ENCODE data around the gene ZDHHC17. TPM values are rescaled to one million over a fixed set of nuclear protein-coding genes. Genes with fewer than 3 reads are reported as not detected.

The ZDHHC17 gene
- total and polyA plus RNA-seq, 4 donors: 5.4 to 52.2 (median 35.1) TPM

DNA sequence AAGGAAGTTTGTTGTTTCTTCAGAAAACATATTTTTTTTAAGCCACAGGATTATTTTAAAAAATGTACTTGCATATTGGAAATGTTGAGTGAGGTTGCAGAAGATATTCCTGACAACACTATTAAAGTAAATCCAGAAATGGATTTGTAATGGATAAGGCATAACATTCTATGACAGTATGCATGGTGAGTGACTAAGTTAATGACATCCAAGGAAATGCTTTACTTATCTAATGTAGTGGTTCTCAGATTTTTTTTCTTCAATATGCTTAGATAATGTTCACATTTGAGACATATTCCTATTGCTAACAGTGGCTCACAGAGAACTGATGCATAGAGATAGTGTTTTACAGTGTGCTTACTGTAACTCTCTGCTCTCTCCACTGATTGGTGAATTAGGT is 49.4 kb downstream of the ZDHHC17 start:
- no peaks in the 10 kb centered on the region for H3K9me3 ChIP-seq (ENCODE audit: control insufficient read depth, low read length)
- H3K4me3 ChIP-seq (ENCODE audit: low read length in 2 of 2): no peak overlapping the region
- H3K36me3 ChIP-seq (ENCODE audit: control insufficient read depth in 1 of 2, insufficient read depth in 2 of 2, low read length in 1 of 2): no peaks in the 10 kb centered on the region
- no peak overlapping the region for H3K27ac ChIP-seq (ENCODE audit: low read depth in 1 of 2, low read length in 2 of 2)
- intact Hi-C loops (cut with DNase I): no loop called here
- H3K27me3 ChIP-seq (ENCODE audit: control insufficient read depth in 1 of 2, insufficient read depth in 2 of 2, low read length in 1 of 2): no peaks in the 10 kb centered on the region
- DNase-seq (no peak), ATAC-seq (ENCODE audit: low FRiP score) (no peak)
- H3K4me1 ChIP-seq (ENCODE audit: control insufficient read depth in 1 of 2, insufficient read depth in 2 of 2, low read length in 2 of 2): no peaks in the 10 kb centered on the region

- no peaks in the 10 kb centered on the region for H3K4me1 ChIP-seq (ENCODE audit: control insufficient read depth in 1 of 2, insufficient read depth in 2 of 2, low read length in 2 of 2)
- intact Hi-C loops (cut with DNase I): no loop called here
- ATAC-seq (ENCODE audit: low FRiP score): no peak
- WGBS, 2 donors: 91 to 92% methylated on average over 4 of the region's 4 CpGs
- no peak overlapping the region for H3K4me3 ChIP-seq (ENCODE audit: low read length in 2 of 2)
- H3K27ac ChIP-seq (ENCODE audit: low read depth in 1 of 2, low read length in 2 of 2): no peak overlapping the region
- H3K27me3 ChIP-seq (ENCODE audit: control insufficient read depth in 1 of 2, insufficient read depth in 2 of 2, low read length in 1 of 2): no peaks in the 10 kb centered on the region
- H3K9me3 ChIP-seq (ENCODE audit: control insufficient read depth, low read length): no peaks in the 10 kb centered on the region
- H3K36me3 ChIP-seq (ENCODE audit: control insufficient read depth in 1 of 2, insufficient read depth in 2 of 2, low read length in 1 of 2): no peaks in the 10 kb centered on the region
- no peak for DNase-seq
Observed at GRCh38 chr12:76813972-76814371, 50.1 kb downstream of the ZDHHC17 start.

- WGBS, 2 donors: 11 to 13% methylated on average over 2 of the region's 2 CpGs
- intact Hi-C loops (cut with DNase I): loop anchor here (10.0 kb wide), 1 partner anchor 184 kb away; no protein-coding TSS in a partner anchor
- no peak overlapping the region for H3K27ac ChIP-seq (ENCODE audit: low read depth in 1 of 2, low read length in 2 of 2)
- no peak overlapping the region for H3K4me3 ChIP-seq (ENCODE audit: low read length in 2 of 2)
- no peaks in the 10 kb centered on the region for H3K27me3 ChIP-seq (ENCODE audit: control insufficient read depth in 1 of 2, insufficient read depth in 2 of 2, low read length in 1 of 2)
- DNase-seq (peak in 1 of 2 donors; percentile 42), ATAC-seq (ENCODE audit: low FRiP score) (no peak)
- no peaks in the 10 kb centered on the region for H3K9me3 ChIP-seq (ENCODE audit: control insufficient read depth, low read length)
- no peaks in the 10 kb centered on the region for H3K36me3 ChIP-seq (ENCODE audit: control insufficient read depth in 1 of 2, insufficient read depth in 2 of 2, low read length in 1 of 2)
- H3K4me1 ChIP-seq (ENCODE audit: control insufficient read depth in 1 of 2, insufficient read depth in 2 of 2, low read length in 2 of 2): no peaks in the 10 kb centered on the region
Observed at GRCh38 chr12:76820888-76821482, 57.1 kb downstream of the ZDHHC17 start.

GRCh38 chr12:76830436-76830835 is 66.5 kb downstream of the ZDHHC17 start:
- Histone ChIP-seq H3K27ac (ENCODE audit: low read depth in 1 of 2, low read length in 2 of 2) (no peak overlapping the region), H3K9me3 (ENCODE audit: control insufficient read depth, low read length) (no peaks in the 10 kb centered on the region), H3K27me3 (ENCODE audit: control insufficient read depth in 1 of 2, insufficient read depth in 2 of 2, low read length in 1 of 2) (no peaks in the 10 kb centered on the region), H3K36me3 (ENCODE audit: control insufficient read depth in 1 of 2, insufficient read depth in 2 of 2, low read length in 1 of 2) (no peaks in the 10 kb centered on the region), H3K4me3 (ENCODE audit: low read length in 2 of 2) (no peak overlapping the region), H3K4me1 (ENCODE audit: control insufficient read depth in 1 of 2, insufficient read depth in 2 of 2, low read length in 2 of 2) (no peaks in the 10 kb centered on the region)
- intact Hi-C loops (cut with DNase I): no loop called here
- DNase-seq (no peak), ATAC-seq (ENCODE audit: low FRiP score) (no peak)

DNA sequence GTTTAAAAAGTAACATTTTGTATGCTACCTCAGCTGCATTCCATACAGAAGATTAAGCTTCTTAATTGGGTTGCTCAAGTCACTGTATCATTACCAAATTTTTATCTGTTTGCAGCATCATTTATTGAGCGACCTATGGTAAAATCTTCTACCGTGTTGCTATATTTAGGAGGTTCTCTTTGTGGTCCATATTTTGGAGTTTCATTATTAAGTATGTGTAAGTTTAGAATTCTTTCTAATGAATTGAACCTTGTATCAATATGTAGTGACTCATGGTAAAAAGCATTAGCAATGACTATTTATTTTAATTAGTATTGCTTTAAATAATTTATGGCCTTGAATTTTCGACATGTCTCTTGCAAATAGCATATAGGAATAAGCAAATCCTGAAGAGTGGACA is 72.7 kb downstream of the ZDHHC17 start:
- WGBS, 2 donors: 78 to 82% methylated on average over 3 of the region's 3 CpGs
- Histone ChIP-seq H3K4me3 (ENCODE audit: low read length in 2 of 2) (no peak overlapping the region), H3K36me3 (ENCODE audit: control insufficient read depth in 1 of 2, insufficient read depth in 2 of 2, low read length in 1 of 2) (peaks cover 0 to 2% of the 10 kb centered on the region in 2 donors), H3K9me3 (ENCODE audit: control insufficient read depth, low read length) (no peaks in the 10 kb centered on the region), H3K4me1 (ENCODE audit: control insufficient read depth in 1 of 2, insufficient read depth in 2 of 2, low read length in 2 of 2) (no peaks in the 10 kb centered on the region), H3K27ac (ENCODE audit: low read depth in 1 of 2, low read length in 2 of 2) (no peak overlapping the region), H3K27me3 (ENCODE audit: control insufficient read depth in 1 of 2, insufficient read depth in 2 of 2, low read length in 1 of 2) (no peaks in the 10 kb centered on the region)
- ATAC-seq (ENCODE audit: low FRiP score) (no peak), DNase-seq (no peak)
- intact Hi-C loops (cut with DNase I): no loop called here

DNA sequence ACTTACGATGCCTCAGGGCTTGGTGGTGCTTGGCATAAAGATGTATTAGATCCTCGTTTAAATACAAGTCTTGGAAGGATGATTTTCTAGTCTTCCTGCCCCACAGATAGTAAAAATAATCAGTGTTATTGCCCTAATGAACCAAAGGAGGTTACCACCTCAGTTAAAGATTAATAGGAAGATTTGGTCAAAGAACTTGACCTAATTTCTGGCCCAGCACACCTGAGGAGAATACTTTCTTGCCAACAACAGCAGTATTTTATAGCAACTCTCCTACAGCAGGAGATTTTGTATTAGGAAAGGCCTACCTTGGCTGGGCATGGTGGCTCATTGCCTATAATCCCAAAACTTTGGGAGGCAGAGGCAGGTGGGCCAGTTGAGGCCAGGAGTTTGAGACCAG is 83.3 kb downstream of the ZDHHC17 start:
- intact Hi-C loops (cut with DNase I): no loop called here
- no peak for ATAC-seq (ENCODE audit: low FRiP score)
- no peak for DNase-seq
- WGBS, 2 donors: 83 to 86% methylated on average over 2 of the region's 2 CpGs
- H3K4me3 ChIP-seq (ENCODE audit: low read length in 2 of 2): no peak overlapping the region
- no peaks in the 10 kb centered on the region for H3K9me3 ChIP-seq (ENCODE audit: control insufficient read depth, low read length)
- H3K27me3 ChIP-seq (ENCODE audit: control insufficient read depth in 1 of 2, insufficient read depth in 2 of 2, low read length in 1 of 2): no peaks in the 10 kb centered on the region
- H3K36me3 ChIP-seq (ENCODE audit: control insufficient read depth in 1 of 2, insufficient read depth in 2 of 2, low read length in 1 of 2): peaks cover 2 to 3% of the 10 kb centered on the region in 2 donors
- H3K4me1 ChIP-seq (ENCODE audit: control insufficient read depth in 1 of 2, insufficient read depth in 2 of 2, low read length in 2 of 2): no peaks in the 10 kb centered on the region
- H3K27ac ChIP-seq (ENCODE audit: low read depth in 1 of 2, low read length in 2 of 2): no peak overlapping the region

DNA sequence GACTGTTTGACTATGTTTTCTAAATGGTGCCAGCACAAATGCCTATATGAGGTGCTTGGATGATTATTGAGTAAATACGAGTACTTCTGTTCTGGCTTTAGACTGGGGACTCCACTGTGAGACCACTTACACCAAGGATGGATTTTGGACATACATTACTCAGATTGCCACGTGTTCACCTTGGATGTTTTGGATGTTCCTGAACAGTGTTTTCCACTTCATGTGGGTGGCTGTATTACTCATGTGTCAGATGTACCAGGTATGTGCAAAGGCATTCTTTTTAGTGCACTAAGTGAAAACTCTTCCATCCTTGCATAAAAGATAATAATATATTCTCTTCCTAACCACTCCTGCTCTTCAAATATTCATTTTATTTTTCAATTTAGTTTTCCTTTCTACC is 84.2 kb downstream of the ZDHHC17 start:
- ATAC-seq (ENCODE audit: low FRiP score) (no peak), DNase-seq (no peak)
- WGBS, 2 donors: 84 to 90% methylated on average over 2 of the region's 2 CpGs
- Histone ChIP-seq H3K27me3 (ENCODE audit: control insufficient read depth in 1 of 2, insufficient read depth in 2 of 2, low read length in 1 of 2) (no peaks in the 10 kb centered on the region), H3K4me3 (ENCODE audit: low read length in 2 of 2) (no peak overlapping the region), H3K27ac (ENCODE audit: low read depth in 1 of 2, low read length in 2 of 2) (no peak overlapping the region), H3K9me3 (ENCODE audit: control insufficient read depth, low read length) (no peaks in the 10 kb centered on the region), H3K4me1 (ENCODE audit: control insufficient read depth in 1 of 2, insufficient read depth in 2 of 2, low read length in 2 of 2) (no peaks in the 10 kb centered on the region), H3K36me3 (ENCODE audit: control insufficient read depth in 1 of 2, insufficient read depth in 2 of 2, low read length in 1 of 2) (peaks cover 0 to 2% of the 10 kb centered on the region in 2 donors)
- intact Hi-C loops (cut with DNase I): no loop called here

DNA sequence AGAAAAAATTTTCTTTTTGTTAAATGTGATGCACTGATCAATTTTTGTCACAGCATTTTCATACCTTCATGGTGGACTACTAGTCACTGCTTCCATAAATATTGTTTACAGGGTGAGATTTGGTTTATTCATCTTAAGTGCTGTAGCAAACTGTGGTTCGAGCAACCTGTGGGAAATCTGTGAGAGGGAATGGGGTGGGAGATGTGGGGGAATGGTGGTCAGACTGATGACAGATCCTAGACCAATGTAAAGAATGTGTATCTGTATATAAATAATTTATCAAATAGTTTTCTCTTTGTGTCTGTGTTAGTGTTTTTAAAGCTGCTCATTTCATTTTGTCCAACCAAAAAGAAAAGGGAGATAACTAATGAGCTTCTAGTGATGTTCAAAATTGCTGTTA is 88.2 kb downstream of the ZDHHC17 start:
- H3K27ac ChIP-seq (ENCODE audit: low read depth in 1 of 2, low read length in 2 of 2): no peak overlapping the region
- no peaks in the 10 kb centered on the region for H3K27me3 ChIP-seq (ENCODE audit: control insufficient read depth in 1 of 2, insufficient read depth in 2 of 2, low read length in 1 of 2)
- H3K4me3 ChIP-seq (ENCODE audit: low read length in 2 of 2): no peak overlapping the region
- peaks cover 0 to 4% of the 10 kb centered on the region in 2 donors for H3K36me3 ChIP-seq (ENCODE audit: control insufficient read depth in 1 of 2, insufficient read depth in 2 of 2, low read length in 1 of 2)
- ATAC-seq (ENCODE audit: low FRiP score) (no peak), DNase-seq (no peak)
- intact Hi-C loops (cut with DNase I): no loop called here
- no peaks in the 10 kb centered on the region for H3K4me1 ChIP-seq (ENCODE audit: control insufficient read depth in 1 of 2, insufficient read depth in 2 of 2, low read length in 2 of 2)
- H3K9me3 ChIP-seq (ENCODE audit: control insufficient read depth, low read length): peaks cover 2% of the 10 kb centered on the region
- WGBS, 2 donors: 92 to 94% methylated on average over 1 of the region's 1 CpG

- Histone ChIP-seq H3K9me3 (ENCODE audit: control insufficient read depth, low read length) (peaks cover 2% of the 10 kb centered on the region), H3K27ac (ENCODE audit: low read depth in 1 of 2, low read length in 2 of 2) (no peak overlapping the region), H3K4me3 (ENCODE audit: low read length in 2 of 2) (no peak overlapping the region), H3K27me3 (ENCODE audit: control insufficient read depth in 1 of 2, insufficient read depth in 2 of 2, low read length in 1 of 2) (no peaks in the 10 kb centered on the region), H3K36me3 (ENCODE audit: control insufficient read depth in 1 of 2, insufficient read depth in 2 of 2, low read length in 1 of 2) (peaks cover 0 to 7% of the 10 kb centered on the region in 2 donors), H3K4me1 (ENCODE audit: control insufficient read depth in 1 of 2, insufficient read depth in 2 of 2, low read length in 2 of 2) (no peaks in the 10 kb centered on the region)
- no peak for DNase-seq
- no peak for ATAC-seq (ENCODE audit: low FRiP score)
- WGBS, 2 donors: 96 to 97% methylated on average over 4 of the region's 4 CpGs
- intact Hi-C loops (cut with DNase I): no loop called here
Observed at GRCh38 chr12:76855271-76855670, 91.4 kb downstream of the ZDHHC17 start.
